SH-SY5Y (cell line): ENCODE data around the gene MAP3K4.

Source experiments
- GATA2 ChIP-seq: IDR thresholded peaks from 2 replicates; pipeline ENCODE4 v1.6.1; 2011; ENCODE audit warnings: mild to moderate bottlenecking, low read depth, low read length
- GATA3 ChIP-seq: IDR thresholded peaks from 2 replicates; pipeline ENCODE4 v1.6.1; 2011; ENCODE audit warnings: low read depth, mild to moderate bottlenecking, low read length, moderate library complexity

Gene MAP3K4, protein sequence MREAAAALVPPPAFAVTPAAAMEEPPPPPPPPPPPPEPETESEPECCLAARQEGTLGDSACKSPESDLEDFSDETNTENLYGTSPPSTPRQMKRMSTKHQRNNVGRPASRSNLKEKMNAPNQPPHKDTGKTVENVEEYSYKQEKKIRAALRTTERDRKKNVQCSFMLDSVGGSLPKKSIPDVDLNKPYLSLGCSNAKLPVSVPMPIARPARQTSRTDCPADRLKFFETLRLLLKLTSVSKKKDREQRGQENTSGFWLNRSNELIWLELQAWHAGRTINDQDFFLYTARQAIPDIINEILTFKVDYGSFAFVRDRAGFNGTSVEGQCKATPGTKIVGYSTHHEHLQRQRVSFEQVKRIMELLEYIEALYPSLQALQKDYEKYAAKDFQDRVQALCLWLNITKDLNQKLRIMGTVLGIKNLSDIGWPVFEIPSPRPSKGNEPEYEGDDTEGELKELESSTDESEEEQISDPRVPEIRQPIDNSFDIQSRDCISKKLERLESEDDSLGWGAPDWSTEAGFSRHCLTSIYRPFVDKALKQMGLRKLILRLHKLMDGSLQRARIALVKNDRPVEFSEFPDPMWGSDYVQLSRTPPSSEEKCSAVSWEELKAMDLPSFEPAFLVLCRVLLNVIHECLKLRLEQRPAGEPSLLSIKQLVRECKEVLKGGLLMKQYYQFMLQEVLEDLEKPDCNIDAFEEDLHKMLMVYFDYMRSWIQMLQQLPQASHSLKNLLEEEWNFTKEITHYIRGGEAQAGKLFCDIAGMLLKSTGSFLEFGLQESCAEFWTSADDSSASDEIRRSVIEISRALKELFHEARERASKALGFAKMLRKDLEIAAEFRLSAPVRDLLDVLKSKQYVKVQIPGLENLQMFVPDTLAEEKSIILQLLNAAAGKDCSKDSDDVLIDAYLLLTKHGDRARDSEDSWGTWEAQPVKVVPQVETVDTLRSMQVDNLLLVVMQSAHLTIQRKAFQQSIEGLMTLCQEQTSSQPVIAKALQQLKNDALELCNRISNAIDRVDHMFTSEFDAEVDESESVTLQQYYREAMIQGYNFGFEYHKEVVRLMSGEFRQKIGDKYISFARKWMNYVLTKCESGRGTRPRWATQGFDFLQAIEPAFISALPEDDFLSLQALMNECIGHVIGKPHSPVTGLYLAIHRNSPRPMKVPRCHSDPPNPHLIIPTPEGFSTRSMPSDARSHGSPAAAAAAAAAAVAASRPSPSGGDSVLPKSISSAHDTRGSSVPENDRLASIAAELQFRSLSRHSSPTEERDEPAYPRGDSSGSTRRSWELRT (N-terminal part only)

DNA sequence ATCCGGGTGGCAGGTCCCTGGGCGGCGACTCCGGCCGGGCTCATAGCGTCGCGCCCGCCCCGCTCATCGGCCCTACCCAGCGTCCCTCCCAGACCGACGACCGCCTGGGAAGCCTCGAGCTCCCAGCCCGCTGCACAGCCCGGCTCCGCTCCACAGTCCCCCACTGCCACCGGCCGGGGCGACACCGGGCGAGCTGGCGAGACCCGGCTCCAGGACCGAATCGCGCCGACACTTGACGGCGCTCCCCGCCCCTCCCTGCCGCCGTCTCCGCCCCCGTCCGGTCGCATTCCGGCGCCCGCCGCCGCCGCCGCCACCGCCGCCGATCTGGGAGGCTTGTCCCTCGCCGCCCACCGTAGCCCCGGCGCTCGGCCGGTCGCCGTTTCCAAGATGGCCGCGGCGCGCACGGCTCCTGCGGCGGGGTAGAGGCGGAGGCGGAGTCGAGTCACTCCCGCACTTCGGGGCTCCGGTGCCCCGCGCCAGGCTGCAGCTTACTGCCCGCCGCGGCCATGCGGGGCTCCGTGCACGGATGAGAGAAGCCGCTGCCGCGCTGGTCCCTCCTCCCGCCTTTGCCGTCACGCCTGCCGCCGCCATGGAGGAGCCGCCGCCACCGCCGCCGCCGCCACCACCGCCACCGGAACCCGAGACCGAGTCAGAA, at the start of gene MAP3K4:
MAP3K4 (plus strand) TSS at position 364 of the 655 bp plus-strand sequence; CDS start at position 527, 163 bp downstream.
- TF ChIP-seq GATA2, result no peak
- TF ChIP-seq GATA3, result no peak

DNA sequence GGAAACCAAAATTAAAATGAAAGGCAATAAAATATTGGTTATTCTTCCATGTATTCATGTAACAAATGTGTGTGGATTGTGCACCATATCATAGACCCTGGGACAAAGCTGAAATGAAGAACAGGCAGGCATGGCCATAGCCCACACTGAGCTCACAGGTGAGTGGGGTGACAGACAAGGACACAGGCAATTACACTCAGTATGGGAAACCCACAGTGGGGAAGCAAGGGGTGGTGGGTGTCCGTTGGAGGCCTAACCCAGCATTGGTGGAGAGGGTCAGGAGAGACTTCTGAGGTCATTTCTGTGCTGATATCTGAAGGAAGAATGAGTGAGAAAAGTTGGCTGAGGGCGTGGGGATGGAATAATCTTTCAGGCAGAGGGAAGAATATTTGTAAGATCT, 47.6 kb upstream of the MAP3K4 start:
- TF ChIP-seq GATA3 (no peak), GATA2 (no peak)

DNA sequence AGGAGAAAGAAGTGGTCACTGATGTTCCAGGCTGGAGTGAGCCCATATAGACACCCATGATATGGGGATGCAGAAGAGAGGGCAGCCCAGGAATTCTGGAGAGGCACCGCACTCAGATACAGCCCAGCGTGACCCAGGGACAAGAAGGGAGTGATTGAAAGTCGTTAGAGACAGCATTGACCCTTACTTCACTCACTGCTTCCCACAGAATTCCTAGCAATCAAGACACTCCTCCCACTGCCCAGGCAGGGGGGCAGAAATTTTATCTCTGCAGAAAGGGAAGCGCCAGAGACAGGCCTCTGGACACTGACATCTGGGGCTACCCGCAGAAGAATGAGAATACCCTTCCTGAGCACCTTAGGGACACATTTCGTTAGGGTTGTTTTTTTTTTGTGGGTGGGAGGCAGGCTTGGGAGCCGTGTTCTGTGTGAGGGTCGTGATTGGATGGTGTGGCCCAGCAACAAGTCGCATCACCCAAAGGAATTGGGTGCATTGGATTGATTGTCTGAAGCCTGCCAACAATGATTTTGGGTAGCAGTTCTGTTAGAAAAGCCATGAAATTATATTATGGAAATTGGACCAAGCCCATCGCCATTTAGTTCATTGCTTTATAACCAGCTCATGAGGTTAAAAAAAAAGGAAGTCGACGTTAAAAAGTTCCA, 45.9 kb upstream of the MAP3K4 start:
- no peak for TF ChIP-seq GATA3
- TF ChIP-seq GATA2, result no peak

DNA sequence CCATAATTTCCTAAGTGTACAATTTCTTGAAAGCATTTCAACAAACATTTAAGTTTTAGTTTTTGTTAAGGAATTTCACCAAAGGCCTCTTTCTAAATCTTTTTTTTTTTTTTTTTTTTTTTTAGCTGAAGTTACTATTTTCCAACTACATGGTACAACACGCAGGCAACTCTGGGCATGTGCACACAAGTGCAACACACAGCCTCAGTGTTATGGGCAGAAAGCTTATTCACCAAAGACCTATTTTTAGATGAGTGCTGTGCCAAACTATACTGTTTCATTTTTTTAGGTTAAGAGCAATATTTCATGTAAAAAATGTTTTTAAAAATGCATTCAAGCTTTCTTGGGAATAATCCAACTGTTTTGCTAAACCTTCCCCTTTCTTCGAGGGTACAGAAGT, 42.0 kb upstream of the MAP3K4 start:
- TF ChIP-seq GATA3, result no peak
- no peak for TF ChIP-seq GATA2

DNA sequence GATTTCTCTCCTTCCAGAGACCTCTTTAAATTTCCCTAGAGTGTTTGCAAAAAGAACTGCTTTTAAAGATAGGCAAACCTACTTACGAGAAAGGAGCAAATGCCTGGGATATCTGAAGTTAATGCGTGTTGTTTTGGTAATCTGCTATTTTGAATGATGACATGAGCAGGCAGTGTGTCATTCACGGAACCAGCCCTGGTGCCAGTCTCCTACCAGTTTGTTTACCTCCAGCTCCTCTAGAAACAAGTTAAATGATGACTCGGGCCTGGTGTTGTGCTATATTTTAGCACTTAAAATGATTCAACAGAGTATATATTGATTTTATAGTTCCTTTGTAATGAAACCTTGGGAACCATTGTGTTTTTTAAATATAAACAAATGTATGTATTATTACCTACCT, 41.1 kb upstream of the MAP3K4 start:
- TF ChIP-seq GATA3 (no peak), GATA2 (no peak)

DNA sequence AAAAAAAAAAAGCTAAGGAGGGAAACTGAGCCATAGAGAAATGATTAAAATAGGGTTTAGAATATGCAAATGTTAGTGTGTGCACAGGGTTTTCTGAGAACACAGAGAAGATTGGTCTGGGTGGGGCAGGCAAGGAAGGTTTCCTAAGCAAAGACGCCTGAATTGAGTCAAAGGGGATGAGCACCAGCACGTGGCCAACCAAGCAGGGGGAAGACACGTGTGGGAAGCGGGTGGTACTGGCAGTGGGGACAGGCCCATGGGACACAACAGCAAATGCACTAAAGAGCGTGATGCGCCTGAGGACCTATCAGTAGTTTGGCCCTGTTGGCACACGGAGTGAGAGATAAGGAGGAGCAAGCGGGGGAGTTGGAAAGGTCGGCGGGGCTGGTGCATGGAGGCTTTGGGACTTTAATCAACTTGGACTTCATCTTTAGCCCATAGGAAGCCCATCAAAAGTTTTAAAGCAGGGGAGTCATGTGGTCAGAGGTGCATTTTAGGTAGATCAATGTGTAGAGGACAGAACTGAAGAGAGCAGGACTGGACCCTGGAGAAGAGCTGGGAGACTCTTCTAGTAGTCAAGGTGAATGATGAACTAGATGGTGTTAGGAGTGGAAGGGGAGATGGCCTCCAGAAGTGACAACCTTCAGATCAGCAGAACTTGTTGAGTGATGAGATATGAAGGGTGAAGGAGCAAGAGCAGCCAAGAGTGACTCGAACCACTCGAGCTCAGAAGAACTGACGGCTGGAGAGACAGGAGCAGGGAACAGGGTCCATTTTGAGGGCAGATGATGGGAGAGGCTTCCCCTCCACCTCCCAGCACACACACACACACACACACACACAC, 40.2 kb upstream of the MAP3K4 start:
- TF ChIP-seq GATA2, result no peak
- no peak for TF ChIP-seq GATA3

DNA sequence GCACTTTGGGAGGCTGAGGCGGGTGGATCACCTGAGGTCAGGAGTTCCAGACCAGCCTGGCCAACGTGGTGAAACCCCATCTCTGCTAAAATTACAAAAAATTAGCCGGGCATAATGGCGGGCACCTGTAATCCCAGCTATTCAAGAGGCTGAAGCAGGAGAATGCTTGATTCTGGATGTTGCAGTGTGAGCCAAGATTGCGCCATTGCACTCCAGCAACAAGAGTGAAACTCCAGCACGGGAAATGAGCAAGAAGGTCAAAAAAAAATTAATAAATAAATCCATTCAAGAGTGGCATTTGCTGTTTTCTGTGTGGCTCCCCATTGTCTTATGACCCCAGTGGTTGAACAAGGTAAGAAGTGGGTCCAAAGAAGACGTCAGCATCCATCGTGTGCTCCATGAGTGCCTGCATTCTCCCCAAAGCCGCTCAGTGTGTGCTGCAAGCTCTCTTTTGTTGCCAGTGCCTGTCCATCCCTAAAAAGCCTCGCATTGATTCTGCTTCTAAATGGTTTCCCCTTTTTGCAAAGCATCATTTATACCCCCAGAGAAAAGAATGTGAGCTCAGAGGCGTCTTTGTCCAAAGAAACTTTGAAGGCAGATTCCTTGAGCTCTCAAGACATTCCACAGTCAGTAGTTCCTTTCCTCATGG, 38.8 kb upstream of the MAP3K4 start:
- no peak for TF ChIP-seq GATA3
- TF ChIP-seq GATA2, result no peak

DNA sequence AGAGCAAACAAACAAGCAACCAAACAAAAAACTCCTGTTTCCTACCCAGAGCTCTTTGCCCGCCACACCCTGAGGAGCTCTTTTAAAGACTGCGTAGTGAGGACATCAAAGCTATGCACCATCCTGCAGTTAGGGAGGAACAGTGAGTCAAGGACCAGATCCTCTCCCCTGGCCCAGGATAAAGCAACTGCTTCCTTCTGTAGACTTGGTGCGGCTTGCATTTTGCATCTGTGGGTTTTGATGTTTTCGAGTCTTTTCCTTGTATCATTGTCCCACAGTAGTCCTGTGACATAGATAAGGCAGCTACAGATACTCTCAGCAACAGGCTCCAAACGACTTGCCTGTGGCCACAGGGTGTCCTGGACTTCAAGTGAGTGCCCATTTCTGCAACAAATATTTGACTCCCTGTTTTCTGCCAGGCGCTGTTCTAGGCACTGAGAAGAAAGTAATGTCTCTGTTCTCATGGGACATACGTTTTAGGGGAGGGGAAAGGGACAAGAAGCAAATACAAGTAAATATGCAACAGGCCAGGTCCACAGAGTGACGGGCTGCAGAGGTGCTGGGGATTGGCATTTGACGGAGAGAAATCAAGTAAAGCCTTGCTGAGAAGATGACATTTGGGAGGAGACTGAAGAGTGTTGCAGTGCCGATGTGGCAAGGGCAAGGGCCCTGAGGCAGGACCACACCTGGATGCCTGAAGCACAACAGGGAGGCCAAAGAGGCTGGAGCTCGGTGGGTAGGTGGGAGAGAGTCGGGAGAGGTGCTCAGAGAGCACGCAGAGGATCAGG, 35.9 kb upstream of the MAP3K4 start:
- TF ChIP-seq GATA2 (no peak), GATA3 (no peak)

DNA sequence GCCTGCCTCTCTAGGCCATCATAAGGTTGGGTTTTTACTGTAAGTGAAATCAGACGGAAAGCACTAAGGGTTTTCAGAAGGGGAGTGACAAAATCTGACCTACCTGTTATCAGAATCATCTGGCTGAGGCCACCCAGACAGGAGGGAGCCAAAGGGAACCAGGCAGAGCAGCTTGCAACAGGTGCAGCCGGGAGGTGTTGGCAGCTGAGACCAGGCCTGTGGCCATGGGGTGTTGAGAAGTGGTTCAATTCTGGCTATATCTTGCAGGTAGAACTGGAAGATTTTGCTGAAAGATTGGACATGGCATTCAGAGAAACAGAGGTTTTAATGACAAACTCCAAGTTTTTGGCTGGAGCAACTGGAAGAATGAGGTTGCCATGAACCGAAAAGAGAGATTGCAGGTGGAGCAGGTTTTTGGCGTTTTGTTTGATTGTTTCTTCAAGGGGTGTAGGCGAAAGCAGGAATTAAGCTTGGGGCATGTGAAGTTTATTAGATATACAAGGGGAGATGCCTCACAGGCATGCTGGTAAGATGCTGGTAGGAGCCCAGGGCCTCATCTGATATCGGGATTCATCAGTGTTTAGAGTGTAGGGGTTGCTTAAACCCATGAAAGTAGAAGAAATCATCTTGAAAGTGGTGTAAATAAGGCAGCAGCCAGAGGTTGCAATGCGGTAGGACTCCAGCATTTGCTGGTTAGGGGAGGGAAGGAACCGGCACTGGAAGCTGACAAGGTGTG, 35.1 kb upstream of the MAP3K4 start:
- no peak for TF ChIP-seq GATA2
- TF ChIP-seq GATA3, result no peak

DNA sequence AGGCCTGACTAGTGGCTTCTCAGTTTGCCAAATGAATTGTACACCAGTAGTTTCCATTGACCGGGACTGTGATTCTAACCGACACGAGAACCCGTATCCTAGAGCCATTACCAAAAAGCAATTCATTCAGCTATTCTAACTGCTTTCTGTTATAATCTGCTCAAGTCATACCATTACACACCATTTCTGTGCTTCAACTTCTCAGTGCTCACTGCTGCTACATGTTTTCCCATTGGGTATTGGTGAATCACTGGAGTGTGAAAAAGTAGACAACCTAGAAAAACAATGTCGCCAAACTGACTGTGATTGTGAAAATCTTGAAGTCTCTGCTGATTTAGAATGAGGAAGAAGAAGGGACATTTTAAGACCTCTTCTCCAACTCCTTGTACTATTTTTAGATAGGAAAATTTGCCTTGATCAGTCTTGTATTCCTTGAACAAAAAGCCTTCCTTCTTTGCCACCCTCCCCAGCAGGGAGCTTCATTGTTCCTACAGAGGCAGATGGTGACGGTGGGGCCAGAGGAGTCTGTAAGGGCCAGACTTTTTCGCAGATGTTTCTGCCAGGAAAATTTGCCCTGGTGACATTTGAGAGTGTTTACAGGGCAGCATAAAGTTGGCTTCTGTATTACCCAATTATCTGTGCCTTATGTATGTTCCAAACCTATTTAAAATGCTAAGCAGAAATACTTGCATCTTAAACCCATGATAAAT, 31.7 kb upstream of the MAP3K4 start:
- no peak for TF ChIP-seq GATA3
- no peak for TF ChIP-seq GATA2

DNA sequence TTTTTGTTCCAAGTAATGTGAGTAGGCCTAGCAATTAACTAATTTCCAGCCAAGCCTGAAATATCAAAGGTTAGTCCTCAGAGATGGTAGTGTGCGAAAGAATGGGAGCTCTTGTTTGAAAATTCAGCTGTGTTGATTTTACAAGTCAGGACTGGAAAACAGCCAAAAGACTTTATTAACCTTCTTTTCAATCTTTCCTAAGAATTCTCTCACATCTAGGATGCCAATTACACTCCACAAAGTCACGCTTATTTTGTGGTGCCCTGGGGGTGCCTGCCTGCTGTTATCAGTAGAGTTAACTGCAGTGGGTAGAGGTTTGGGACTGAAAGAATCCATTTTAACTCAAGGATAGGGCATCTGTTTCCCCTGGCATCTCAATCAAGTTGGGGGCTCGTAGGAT, 30.7 kb upstream of the MAP3K4 start:
- no peak for TF ChIP-seq GATA3
- TF ChIP-seq GATA2, result no peak
